PC-9 (cell line): Measurements from ENCODE around the gene PSORS1C1. TPM values are rescaled to one million over a fixed set of nuclear protein-coding genes. Genes with fewer than 3 reads are reported as not detected.

Experiments used
- BruUV-seq: library from RNA; stranded (reverse); fragments of 400-500 nt; replicated peaks from 2 replicates; lab custom pipeline; 2021; lab: Mats Ljungman, UMichigan
- CTCF ChIA-PET: fragments of 300-600 bp; sonication (Branson Sonifier 250); formaldehyde crosslinking; loops from one replicate; lab custom pipeline; 2022; ENCODE audit warnings: antibody characterized with exemption; lab: Charles Lee
- POLR2A ChIA-PET: fragments of 300-600 bp; sonication (Branson Sonifier 250); formaldehyde crosslinking; loops from one replicate; lab custom pipeline; 2022; ENCODE audit warnings: antibody characterized with exemption; ENCODE audit not compliant: unreplicated experiment; lab: Charles Lee
- DNase-seq, 2 experiments: peaks; one replicate each; pipeline versions ENCODE4 v3.0.0 to v3.0.0-alpha.2; 2015 to 2022; ENCODE audit warnings: mixed read lengths in 1 of 2
- H2AFZ ChIP-seq: fragments of 200-600 bp; sonication (generic); 2 replicates; pipeline ENCODE4 v1.8.1; 2017; ENCODE audit warnings: antibody characterized with exemption
- H3F3A ChIP-seq: fragments of 200-600 bp; sonication (generic); 2 replicates; pipeline ENCODE4 v1.8.1; 2017; ENCODE audit warnings: antibody characterized with exemption, mild to moderate bottlenecking, low read depth; ENCODE audit not compliant: insufficient read depth
- H3K27ac ChIP-seq: fragments of 200-600 bp; sonication (generic); 2 replicates; pipeline ENCODE4 v1.6.1; 2016; ENCODE audit warnings: mixed run types
- H3K27me3 ChIP-seq: fragments of 200-600 bp; sonication (generic); 2 replicates; pipeline ENCODE4 v1.6.1; 2016; ENCODE audit warnings: low read depth, mixed run types; ENCODE audit not compliant: insufficient read depth
- H3K36me3 ChIP-seq: fragments of 200-600 bp; sonication (generic); 2 replicates; pipeline ENCODE4 v1.6.1; 2016; ENCODE audit warnings: low read depth, mixed run types
- H3K4me1 ChIP-seq: fragments of 200-600 bp; sonication (generic); replicated peaks from 2 replicates; pipeline ENCODE4 v1.6.1; 2016; ENCODE audit warnings: mixed run types; ENCODE audit not compliant: insufficient read depth
- H3K4me2 ChIP-seq: fragments of 200-600 bp; sonication (generic); 2 replicates; pipeline ENCODE4 v1.6.1; 2017; ENCODE audit warnings: mixed run types
- H3K4me3 ChIP-seq: fragments of 200-600 bp; sonication (generic); 2 replicates; pipeline ENCODE4 v1.6.1; 2016; ENCODE audit warnings: mixed run types
- H3K79me2 ChIP-seq: fragments of 200-600 bp; sonication (generic); 2 replicates; pipeline ENCODE4 v1.6.1; 2017; ENCODE audit warnings: low read depth, mixed run types
- H3K9me2 ChIP-seq: fragments of 200-600 bp; sonication (generic); 2 replicates; pipeline ENCODE4 v1.8.1; 2017; ENCODE audit warnings: mild to moderate bottlenecking; ENCODE audit not compliant: insufficient read depth
- H3K9me3 ChIP-seq: fragments of 200-600 bp; sonication (generic); 2 replicates; pipeline ENCODE4 v1.8.1; 2016; ENCODE audit warnings: low read depth; ENCODE audit not compliant: insufficient read depth
- H4K20me1 ChIP-seq: fragments of 200-600 bp; sonication (generic); 2 replicates; pipeline ENCODE4 v1.8.1; 2017; ENCODE audit not compliant: insufficient read depth
- CTCF ChIP-seq: fragments of 200-600 bp; sonication (generic); conservative IDR thresholded peaks from 2 replicates; pipeline ENCODE4 v1.6.1; 2017; ENCODE audit warnings: mixed run types, antibody characterized with exemption, mild to moderate bottlenecking, moderate library complexity
- EZH2 ChIP-seq: fragments of 200-600 bp; sonication (generic); IDR thresholded peaks from 2 replicates; pipeline ENCODE4 v1.8.0; 2017; ENCODE audit warnings: antibody characterized with exemption, low read depth
- intact Hi-C: fragments of 100-400 bp; cut with micrococcal nuclease; formaldehyde crosslinking; loops from one replicate; pipeline ENCODE4 v1.10.0; 2022; ENCODE audit not compliant: unreplicated experiment
- total RNA-seq: library from RNA; stranded (reverse); gene quantifications from 2 replicates; pipeline ENCODE4 v1.2.3, GENCODE V29; 2021

PSORS1C1 gene
- total RNA-seq, 1 experiment from 2014 or later = 29.2 TPM

DNA sequence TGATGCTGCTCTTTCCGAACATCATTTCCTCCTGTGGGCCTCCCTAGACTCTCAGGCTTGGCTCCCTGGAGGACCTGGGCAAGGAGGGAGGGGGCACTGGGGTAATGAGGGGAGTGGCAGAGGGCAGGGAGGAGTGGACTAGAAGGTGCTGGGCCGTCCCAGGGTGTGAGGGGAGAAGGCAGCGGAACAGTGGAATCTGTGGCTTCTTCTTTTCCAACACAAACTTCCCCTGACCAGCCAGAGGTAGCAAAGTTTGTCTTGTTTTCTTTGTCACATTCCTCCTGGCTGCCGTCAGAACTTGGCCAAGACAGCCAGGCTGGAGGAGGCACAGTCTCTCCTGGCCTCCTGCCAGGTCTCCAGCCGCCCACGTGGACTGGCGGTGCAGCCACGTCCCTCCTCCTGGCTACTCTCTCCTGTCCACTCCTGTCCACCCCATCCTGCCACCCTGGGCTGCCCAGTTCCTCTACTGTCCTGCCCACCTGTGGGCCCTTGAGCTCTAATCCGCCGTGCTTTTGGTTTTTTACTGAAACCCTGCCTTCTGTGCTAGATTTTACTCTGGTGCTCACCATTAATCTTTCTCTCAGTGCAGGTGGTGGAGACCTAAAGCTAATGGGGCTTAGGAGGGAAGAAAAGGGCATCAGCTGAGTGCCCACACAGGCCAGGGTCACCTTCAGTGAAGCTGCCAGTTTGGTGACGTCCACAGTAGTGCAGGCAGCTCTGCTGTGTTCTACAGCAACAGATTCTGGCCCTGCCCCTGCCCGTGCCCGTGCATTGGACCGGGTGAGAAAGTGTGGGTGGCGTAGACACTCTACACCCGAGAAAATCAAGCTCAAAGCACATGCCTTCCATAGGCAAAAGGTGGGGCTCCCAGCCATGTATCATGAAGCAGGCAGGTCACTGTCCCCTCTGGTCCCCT lies 8.4 kb downstream of the PSORS1C1 start:
- DNase-seq = peak in 1 of 2 experiments; percentile 30
- no peaks in the 10 kb centered on the region for H3K9me2 ChIP-seq
- H2AFZ ChIP-seq = no peak overlapping the region
- H4K20me1 ChIP-seq = no peaks in the 10 kb centered on the region; the same call in 1 of the 2 replicates
- no peak overlapping the region for H3K4me2 ChIP-seq
- ChIA-PET POLR2A (interaction anchor here (0.6 kb wide), 1 partner anchor 532 kb away, joined by 16 read pairs; no protein-coding TSS in a partner anchor), CTCF (no interaction called here)
- no peaks in the 10 kb centered on the region for H3K9me3 ChIP-seq
- BruUV-seq = no TSS peak
- no peaks in the 10 kb centered on the region for H3K36me3 ChIP-seq
- no peaks in the 10 kb centered on the region for H3K27me3 ChIP-seq
- no peak overlapping the region for H3K27ac ChIP-seq
- H3K79me2 ChIP-seq = no peaks in the 10 kb centered on the region
- TF ChIP-seq CTCF = no peak
- no peak for TF ChIP-seq EZH2
- H3K4me1 ChIP-seq = peaks cover 15% of the 10 kb centered on the region
- intact Hi-C loops = no loop called here
- H3F3A ChIP-seq = no peaks in the 10 kb centered on the region
- no peak overlapping the region for H3K4me3 ChIP-seq

DNA sequence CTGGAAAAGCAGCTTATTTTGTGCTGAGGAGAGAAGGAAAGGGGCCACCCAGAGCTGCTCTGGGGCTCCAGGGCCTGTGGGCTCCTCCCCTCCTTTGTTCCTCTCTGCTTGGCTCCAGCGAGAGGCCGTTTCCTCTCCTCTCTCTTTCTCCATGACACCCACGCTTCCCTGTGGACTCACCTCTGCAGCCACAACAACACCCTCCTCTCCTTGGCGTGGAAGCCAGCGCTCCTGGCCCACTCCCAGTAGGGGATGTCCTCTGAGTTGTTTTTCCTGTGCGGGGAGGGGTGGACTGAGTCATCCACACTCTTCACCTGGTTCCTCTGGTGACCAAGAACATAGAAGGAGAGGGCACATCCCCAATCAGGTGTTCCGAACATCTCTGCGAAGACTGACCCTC lies 10.6 kb downstream of the PSORS1C1 start:
- Histone ChIP-seq H3K36me3 (no peaks in the 10 kb centered on the region), H3K27me3 (no peaks in the 10 kb centered on the region), H4K20me1 (no peaks in the 10 kb centered on the region; the same call in 1 of the 2 replicates), H3K9me3 (no peaks in the 10 kb centered on the region), H3K79me2 (no peaks in the 10 kb centered on the region), H3K4me2 (peak overlapping the region; percentile 42; the same call in 1 of the 2 replicates), H3F3A (no peaks in the 10 kb centered on the region), H2AFZ (no peak overlapping the region), H3K4me1 (peaks cover 15% of the 10 kb centered on the region), H3K4me3 (no peak overlapping the region), H3K27ac (no peak overlapping the region), H3K9me2 (no peaks in the 10 kb centered on the region)
- CTCF ChIA-PET = interaction anchor here (0.6 to 1.2 kb wide), 4 partner anchors 10 to 68 kb away, joined by 3 to 4 read pairs (median 4); no protein-coding TSS in a partner anchor
- POLR2A ChIA-PET = no interaction called here
- DNase-seq = peak in 1 of 2 experiments; percentile 73
- BruUV-seq = no TSS peak
- intact Hi-C loops = loop anchor here (5.0 kb wide), 1 partner anchor 53 kb away; no protein-coding TSS in a partner anchor
- TF ChIP-seq EZH2 = no peak
- TF ChIP-seq CTCF = no peak

GRCh38 chr6:31125586-31126363 lies 11.2 kb downstream of the PSORS1C1 start:
- BruUV-seq = no TSS peak
- Histone ChIP-seq H2AFZ (no peak overlapping the region), H3K4me2 (no peak overlapping the region), H3K9me2 (no peaks in the 10 kb centered on the region), H3K27me3 (no peaks in the 10 kb centered on the region), H3K27ac (no peak overlapping the region), H3K36me3 (no peaks in the 10 kb centered on the region), H3K4me1 (peaks cover 15% of the 10 kb centered on the region), H4K20me1 (no peaks in the 10 kb centered on the region; the same call in 1 of the 2 replicates), H3K79me2 (no peaks in the 10 kb centered on the region), H3K9me3 (no peaks in the 10 kb centered on the region), H3K4me3 (no peak overlapping the region), H3F3A (no peaks in the 10 kb centered on the region)
- TF ChIP-seq EZH2 (no peak), CTCF (no peak)
- CTCF ChIA-PET = interaction anchor here (0.9 to 2.0 kb wide), 4 partner anchors 10 to 67 kb away, joined by 4 to 9 read pairs (median 4); no protein-coding TSS in a partner anchor
- POLR2A ChIA-PET = no interaction called here
- DNase-seq = no peak
- intact Hi-C loops = loop anchor here (5.0 kb wide), 1 partner anchor 53 kb away; no protein-coding TSS in a partner anchor
